NB4 (cell line): Measurements from ENCODE around the gene SFI1.

Source experiments
- MYC ChIP-seq: IDR thresholded peaks from 2 replicates; pipeline ENCODE4 v1.6.1; 2011; ENCODE audit warnings: low read depth, low read length
- POLR2A ChIP-seq: IDR thresholded peaks from 2 replicates; pipeline ENCODE4 v1.6.1; 2011; ENCODE audit warnings: mild to moderate bottlenecking; ENCODE audit not compliant: insufficient read length; ENCODE audit errors: extremely low read depth
- TF ChIP-seq, protein P1 (sequence below): IDR thresholded peaks from one replicate; pipeline ENCODE4 v1.5.1; 2012; ENCODE audit warnings: low read depth, low read length

DNA sequence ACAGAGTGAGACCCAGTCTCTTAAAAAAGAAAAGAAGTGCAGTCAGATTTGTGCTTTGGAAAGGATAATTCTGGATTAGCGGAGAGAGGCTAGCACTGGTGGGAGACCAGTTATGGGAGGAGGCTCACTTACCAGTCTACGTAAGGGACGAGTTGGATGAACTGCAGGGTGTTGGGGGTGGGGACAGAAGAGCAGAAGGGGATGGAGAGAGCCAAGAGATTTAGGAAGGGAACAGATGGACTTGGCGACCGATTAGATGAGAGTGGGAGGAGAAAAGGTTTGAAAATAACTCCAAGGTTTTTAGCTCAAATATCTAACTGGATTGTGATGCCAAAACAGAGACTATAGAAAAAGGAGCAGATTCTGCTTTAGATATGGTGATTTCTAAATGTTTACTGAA is 81.4 kb downstream of the SFI1 start:
- TF ChIP-seq, protein P1, sequence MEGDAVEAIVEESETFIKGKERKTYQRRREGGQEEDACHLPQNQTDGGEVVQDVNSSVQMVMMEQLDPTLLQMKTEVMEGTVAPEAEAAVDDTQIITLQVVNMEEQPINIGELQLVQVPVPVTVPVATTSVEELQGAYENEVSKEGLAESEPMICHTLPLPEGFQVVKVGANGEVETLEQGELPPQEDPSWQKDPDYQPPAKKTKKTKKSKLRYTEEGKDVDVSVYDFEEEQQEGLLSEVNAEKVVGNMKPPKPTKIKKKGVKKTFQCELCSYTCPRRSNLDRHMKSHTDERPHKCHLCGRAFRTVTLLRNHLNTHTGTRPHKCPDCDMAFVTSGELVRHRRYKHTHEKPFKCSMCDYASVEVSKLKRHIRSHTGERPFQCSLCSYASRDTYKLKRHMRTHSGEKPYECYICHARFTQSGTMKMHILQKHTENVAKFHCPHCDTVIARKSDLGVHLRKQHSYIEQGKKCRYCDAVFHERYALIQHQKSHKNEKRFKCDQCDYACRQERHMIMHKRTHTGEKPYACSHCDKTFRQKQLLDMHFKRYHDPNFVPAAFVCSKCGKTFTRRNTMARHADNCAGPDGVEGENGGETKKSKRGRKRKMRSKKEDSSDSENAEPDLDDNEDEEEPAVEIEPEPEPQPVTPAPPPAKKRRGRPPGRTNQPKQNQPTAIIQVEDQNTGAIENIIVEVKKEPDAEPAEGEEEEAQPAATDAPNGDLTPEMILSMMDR = no peak
- TF ChIP-seq POLR2A = no peak
- TF ChIP-seq MYC = no peak
